Kidney tubule cell (primary cell): ENCODE results near the gene COA8.
"Not testable (repeated sequence)": the region's sequence is repeated elsewhere in the genome, so short reads cannot be mapped to it uniquely, and the experiment has no call there.

Experiments
- DNase-seq: peaks from one replicate; pipeline ENCODE4 v3.0.0-alpha.2; 2018; ENCODE audit warnings: low spot score

Gene COA8

DNA sequence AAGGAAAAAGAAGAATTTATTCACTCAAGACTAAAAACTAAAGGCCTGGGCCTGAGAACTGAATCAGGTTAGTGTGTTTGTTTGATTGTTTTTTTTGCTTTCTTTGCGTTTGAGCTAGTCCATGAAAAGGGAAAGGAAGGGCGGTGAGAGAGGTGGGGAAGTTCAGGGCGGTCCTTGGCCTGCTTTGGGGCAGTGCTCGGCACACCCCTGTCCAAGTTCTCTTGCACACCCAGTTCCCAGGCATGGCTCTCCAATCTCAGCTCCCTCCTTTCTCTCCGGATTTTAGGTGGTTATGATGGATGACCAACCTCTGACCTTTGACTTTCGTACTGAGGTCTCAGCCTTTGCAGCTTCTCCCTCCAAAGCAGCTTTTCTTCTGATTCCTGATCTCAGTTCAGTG, 11.3 kb downstream of the COA8 start:
- DNase-seq: no peak

DNA sequence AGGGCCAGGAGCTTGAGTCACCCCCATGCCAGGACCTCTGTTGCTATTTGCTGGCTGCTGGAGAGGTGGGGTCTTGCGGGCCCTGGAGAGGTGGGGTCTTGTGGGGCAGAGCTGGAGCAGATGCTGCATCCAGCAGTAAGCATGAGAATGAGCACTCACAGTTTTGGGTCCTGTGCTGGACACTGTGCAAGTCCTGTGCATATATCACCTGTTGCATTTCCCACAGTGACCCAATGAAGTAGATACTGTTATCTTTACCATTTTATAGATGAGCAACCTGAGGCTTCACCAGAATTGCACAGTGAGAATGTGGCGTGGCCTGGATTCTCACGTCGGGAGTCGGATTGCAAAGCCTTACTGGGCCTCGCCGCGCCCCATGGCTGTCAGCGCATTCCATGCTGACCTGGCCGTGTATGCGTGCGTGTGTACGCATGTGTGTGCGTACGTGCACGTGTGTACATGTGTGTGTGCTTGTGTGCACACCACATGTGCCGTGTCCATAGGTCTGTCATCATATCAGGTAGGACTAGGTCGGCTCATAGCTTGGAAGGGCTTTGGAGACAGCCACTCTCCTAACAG, 12.0 kb downstream of the COA8 start:
- no peak for DNase-seq

DNA sequence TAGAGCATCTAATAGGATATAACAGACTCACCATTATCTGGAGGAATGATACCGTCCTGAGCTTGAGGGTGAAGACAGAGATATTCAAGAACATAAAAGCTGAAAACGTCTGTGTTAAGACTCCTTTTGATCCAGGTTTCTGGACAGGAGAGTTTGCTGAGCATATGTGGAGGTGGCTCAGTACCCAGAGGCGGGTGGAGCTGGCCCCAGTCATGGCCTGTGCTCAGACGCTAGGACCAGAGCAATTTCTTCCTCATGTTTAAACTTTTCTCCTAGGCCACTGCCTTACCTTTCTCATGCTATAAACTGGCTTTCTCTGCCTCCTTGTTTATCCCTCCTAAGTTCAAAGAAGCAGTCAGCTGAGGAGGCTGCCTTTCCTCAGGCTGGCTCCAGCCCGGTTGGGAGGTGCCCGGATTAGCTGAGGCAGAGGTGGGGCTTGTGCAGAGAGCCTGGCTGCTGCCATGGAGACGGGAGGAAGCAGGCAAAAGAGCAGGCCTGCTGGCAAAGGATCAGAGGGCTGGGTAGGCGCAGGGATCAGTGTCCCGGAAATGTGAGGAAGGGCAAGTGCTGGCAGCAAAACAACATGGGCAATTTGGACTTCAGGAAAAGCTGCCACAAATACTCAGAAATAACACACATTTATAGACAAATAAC, 13.7 kb downstream of the COA8 start:
- DNase-seq: peak; percentile 92

DNA sequence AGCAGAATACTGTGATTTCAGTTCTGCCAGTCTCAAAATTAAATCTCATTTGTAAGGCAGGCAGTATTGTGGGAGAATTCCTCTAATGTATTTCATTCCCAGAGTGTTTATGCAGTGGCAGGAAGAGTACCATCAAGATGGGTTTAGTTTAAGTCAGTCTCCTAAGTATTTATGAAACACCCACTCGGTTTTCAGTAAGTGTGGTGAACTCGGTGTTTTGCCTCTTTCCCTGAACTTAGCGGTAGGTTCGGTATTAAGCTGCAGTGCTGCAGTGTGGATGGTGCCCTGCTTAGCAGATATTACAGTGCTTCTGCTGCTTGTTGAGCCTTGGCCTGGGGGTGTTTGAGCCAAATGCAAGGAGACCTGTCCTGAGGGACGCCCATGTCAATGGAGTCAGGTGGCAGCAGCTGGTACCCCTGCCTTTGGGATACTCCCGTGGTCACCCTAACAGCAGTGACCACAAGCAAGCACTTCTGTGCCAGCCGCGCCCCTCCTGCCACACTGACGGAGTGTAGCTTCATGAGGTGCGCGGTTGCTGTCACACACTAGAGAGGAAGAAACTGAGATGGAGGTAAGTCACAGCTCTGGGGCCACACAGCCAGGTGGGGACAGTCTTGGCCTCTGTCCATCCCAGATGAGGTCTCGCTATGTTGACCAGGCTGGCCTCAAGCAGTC, 15.8 kb downstream of the COA8 start:
- no peak for DNase-seq

DNA sequence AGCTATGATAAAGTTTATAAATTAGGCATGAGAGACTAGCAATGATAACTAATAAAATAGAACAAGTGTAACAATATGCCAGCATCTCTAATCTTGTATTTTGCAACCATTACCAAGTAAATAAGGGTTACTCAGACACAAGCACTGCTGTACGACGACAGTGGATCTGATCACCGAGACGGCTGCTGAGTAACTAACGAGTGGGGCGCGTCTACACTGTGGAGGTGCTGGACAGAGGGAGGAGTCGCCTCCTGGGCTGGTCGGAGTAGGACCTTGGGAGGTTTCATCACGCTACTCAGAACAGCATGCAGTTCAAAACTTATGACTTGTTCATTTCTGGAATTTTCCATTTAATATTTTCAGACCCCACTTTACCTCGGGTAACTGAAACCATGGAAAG, 18.4 kb downstream of the COA8 start:
- no peak for DNase-seq

DNA sequence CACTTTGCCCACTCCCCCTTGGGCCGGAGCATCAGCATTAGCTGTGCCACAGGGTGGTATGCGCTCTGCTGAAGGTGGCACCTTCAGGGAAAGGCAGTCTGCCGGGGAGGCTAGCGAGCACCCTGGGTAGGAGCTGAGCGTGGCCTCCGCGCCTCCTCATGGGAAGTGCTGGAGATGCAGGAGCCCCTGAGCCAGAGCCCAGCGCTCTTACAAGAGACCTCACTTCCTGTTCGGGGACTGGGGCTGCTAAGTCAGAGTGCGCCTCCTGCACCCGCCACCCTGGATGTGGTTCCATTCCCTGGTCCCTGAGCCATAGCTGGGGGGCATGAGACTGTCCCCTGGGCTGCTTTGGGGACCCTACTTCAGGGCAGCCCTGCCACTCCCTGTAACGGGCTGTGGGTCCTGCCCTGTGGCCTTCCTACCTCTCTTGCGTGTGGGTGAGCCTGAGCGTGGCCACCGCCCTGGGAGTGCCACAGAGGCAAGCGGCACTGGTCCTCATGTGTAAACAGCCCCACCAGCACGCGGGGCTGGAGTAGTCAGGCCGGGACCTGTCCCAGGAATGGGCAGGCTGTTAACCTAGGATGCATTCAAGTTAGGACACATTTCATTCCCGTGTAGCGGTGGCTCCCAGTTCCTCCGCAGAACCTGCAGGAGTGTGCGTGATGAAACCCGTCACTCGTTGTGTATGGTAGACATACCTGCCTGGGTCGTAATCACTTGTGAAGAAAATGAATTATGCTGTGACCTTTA, 19.4 kb downstream of the COA8 start:
- DNase-seq: no peak

DNA sequence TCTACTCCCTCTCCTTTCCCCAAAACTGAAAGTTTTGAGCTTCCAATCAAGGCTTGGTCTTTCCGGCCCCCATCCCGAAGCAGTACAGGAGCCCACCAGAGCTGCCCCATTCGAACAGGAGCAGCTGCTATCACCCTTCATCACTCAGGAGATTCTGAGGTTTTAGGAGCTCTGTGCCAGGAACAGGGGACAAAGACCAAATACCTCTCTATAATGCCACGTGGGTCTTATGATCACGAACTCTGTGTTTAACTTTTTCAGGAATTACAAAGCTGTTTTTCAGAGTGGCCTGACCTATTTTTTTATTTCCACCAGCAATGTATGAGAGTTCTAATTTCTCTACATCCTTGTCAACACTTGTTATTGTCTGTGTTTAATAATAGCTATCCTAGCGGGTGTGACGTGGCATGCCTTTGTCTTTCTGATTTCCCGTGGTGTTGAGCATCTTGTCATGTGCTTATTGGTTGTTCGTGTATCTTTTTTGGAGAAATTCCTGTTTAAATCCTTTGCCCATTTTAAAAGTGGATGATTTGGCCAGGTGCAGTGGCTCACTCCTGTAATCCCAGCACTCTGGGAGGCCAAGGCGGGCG, 21.7 kb downstream of the COA8 start:
- no peak for DNase-seq

DNA sequence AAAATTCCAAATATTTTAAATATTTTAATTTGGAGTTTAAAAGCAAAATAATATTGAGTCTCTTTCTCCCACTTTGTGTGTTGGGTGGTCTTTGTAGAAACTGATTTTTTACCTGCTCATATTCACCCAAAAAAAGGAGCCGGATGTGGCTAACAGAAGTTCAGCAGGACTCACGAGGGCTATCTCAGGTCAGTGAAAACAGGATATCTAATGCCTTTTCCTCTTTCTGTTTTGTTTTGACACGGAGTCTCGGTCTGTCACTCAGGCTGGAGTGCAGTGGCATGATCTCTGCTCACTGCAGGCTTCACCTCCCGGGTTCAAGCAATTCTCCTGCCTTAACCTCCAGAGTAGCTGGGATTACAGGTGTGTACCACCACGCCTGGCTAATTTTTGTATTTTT, 30.8 kb downstream of the COA8 start:
- no peak for DNase-seq

DNA sequence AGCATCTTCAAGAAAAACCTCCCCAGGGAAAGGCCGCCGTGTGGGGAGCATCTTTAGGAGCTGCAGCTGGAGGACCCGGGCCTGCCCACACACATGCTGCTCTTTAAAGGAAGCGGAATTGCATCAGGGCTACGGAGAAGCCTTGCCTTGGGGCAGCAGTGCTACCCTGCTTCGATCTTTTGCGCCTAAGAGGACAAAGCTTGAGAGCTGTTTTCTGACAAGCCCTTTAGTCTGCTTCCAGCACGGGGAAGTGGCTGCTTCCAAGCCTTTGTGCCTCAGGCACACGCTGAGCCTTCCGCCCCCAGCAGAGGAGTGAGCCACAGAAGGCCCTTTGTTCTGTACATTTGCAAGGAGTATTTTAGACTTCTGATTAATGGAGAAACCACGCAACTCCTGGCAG, 31.5 kb downstream of the COA8 start:
- peak; percentile 42 for DNase-seq

DNA sequence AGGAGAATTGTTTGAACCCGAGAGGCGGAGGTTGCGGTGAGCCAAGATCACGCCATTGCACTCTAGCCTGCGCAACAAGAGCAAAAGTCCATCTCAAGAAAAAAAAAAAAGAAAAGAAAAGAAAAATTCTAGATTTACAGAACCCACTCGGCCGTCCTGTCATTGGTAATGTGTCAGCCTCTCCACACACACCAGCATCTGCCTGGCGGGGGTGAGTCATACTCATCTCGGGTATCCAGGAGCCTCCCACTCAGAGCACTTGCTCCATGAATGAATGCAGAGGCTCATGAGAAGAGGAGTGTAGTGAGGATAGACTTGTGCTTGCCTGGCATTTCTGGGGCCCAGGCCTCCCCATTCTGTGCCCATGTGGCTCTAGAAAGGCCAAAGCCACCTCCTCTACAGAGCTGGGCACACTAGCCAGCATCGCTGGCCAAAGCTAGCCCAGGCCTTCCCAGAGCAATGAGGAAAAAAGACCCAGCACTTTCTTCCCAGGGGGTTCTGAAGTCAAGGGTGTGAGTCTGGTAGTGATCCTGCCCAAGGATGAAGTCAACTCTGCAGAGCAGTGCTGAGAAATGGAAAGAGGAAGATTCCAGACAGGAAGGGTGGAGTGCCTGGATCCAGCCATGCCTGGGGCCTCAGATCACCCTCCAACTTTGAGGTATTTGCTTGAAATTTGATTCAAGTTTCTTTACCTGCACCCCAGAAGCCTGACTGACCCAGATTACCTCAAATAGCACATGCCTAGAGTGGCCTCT, 35.0 kb downstream of the COA8 start:
- peak; percentile 75 for DNase-seq

DNA sequence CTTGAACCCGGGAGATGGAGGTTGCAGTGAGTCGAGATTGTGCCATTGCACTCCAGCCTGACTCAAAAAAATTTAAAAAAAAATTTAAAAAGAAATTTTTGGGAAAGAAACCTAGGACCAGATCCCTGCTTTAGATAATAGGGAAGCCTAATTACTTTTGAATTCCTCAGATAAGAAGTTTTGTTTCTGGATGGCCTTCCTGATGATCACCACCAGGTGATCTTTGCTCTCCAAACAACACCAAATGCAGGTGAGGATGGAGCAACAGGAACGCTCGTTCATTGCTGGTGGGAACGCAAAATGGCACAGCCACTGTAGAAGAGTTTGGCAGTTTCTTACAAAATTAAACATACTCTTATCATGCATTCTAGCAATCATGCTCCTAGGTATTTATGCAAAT, 37.7 kb downstream of the COA8 start:
- no peak for DNase-seq

DNA sequence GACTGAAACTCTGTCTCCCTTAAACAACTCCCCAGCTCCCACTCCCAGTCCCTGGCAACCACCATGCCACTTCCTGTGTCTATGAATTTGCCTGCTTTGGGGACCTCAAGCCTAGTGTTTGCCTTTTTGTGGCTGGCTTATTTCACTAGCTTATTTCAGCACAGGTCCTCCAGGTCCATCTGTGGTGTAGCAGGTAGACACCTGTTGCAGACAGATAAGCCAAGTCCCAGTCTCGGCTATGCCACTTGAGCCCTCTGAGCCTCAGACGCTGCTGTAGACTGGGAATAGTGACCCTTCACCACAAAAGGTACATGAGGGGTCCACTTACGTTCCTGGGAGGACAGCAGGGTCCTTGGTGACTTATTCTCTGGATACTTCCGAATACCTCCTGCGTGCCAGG, 41.9 kb downstream of the COA8 start:
- no peak for DNase-seq

DNA sequence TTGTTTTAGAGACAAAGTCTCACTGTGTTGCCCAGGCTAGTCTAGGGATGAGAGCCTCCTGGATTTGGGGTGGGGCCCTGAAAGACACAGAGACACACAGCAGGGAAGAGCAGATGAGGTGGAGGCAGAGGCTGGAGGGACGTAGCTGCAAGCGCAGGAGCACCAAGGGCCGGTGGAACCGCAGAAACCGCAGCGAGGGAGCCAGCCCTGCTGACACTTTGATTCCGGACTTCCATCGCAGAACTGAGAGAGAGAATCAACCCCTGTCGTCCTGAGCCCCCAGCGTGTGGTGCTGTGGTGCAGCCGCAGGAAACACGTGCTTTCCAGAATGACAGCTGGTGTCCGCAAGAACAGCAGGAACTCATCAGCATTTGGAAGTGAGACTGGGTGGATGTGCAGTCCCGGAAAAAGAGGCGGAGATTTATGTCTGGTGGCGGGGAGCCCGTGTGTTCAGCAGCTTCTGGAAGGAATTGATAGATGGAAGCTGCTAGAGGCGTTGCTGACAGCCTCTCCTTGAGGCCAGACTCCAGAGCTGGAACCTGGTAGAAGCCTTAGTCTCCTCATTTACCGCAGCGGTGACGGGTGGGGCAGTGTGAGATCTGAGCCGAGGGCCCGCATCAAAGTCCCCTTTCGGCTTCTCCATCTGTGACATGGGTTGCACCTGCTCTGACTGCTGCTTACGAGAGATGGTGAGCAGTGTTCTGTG, 44.4 kb downstream of the COA8 start:
- DNase-seq: peak; percentile 71

DNA sequence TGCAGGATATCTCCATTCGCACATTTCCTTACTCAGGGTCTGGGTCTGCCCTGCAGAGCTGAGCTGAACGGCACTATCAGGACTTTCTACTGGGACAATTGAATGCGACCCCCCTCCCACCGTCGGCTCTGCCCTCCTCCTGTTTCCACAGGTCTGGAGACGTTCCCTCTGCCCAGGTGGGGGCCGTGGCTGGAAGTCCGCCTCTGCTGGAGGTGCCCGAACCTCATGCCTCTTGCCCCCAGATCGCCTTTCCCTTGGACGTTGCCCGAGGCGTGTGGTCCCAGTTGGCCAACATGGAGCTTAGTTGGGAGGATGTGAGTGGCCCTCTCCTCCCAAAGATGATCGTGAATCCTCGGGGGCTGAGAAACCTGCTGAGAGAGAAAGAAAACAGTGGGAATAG, 45.1 kb downstream of the COA8 start:
- DNase-seq: no peak

DNA sequence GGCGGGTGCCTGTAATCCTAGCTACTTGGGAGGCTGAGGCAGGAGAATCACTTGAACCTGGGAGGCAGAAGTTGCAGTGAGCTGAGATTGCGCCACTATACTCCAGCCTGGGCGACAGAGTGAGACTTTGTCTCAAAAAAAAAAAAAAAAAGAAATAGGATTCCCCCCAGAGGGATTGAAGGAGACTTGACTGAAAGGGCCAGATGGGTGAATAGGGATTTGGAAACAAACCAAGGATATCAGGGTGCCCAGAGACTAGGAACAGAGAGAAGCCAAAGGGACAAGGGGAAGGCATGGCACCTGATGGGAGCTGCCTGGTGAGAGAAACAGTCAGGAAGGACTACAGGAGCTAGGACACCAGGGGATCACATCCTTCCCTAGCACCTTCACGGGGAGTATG, 46.3 kb downstream of the COA8 start:
- DNase-seq: not testable (repeated sequence)

DNA sequence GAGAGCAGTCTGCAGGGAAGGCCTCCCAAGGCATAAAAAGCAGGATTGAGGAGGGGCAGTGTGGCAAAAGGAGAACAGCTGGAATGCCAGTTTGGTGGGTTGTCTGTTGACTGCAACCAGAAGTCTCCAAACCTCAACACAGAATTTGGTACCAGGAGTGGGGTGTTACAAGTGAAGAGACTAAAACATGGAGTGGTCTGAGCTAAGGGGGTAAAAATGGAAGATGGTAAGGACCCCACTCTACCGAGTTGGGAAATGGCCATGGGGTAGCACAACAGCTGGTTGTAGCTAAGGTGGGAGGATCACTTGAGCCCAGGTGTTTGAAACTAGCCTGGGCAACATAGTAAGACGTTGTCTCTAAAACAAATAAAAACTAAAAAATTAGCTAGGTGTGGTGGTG, 48.5 kb downstream of the COA8 start:
- DNase-seq: no peak

DNA sequence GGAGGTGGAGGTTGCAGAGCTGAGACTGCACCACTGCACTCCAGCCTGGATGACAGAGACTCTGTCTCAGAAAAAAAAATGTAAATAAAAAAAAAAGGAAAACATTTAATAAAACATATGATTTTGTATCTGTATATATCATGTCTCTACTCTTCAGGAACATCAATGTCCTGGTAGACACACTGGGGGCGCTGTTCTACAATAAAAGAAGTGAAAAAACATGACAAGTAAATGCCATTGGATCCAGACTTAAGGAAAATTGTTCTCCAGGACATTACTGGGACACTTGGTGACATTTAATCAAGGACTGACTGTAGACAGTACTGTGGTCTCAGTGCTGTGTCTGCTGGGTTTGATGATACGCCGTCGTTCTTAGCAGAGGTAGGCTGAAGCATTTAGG, 50.8 kb downstream of the COA8 start:
- DNase-seq: no peak

DNA sequence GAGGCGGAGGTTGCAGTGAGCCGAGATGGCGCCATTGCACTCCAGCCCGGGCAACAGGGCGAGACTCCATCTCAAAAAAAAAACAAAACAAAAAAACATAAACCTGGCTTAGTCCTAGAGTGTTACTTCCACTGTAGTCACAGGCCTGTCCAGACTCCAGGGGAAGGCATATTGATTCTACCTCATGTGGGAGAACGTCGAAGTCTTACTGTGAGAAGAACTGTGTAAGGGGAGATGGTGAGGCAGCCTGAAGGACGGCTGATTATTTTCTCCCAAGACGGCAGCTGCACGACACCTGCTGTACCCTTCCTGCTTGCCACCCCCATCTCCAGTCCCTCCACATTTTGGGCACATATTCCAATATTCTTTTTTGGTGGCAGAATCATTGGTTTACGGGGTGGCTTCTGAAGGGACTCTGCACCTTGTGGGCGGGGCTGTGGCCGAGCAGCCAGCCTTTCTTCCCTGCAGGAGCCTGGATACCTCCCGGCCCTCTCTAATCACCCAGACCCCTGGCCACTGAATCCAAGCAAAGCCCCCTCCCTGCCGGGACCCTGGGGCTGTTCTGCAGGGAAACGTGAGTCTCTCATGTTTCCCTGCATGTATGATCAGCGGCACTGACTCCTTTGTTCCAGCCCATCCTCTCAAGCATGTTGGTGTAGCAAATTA, 54.0 kb downstream of the COA8 start:
- no peak for DNase-seq

DNA sequence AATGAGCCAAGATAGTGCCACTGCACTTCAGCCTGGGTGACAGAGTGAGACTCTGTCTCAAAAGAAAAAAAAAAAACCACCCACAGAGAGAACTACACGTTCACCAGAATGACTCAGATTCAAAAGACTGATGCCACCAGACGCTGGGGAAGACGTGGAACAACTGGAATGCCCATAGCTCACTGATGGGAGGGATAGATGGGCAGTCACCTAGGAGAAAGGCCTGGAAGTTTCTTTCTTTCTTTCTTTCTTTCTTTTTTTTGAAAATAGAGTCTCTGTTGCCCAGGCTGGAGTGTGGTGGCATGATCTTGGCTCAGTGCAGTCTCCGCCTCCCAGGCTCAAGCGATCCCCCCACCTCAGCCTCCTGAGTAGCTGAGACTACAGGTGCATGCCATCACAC, 56.3 kb downstream of the COA8 start:
- peak; percentile 59 for DNase-seq

DNA sequence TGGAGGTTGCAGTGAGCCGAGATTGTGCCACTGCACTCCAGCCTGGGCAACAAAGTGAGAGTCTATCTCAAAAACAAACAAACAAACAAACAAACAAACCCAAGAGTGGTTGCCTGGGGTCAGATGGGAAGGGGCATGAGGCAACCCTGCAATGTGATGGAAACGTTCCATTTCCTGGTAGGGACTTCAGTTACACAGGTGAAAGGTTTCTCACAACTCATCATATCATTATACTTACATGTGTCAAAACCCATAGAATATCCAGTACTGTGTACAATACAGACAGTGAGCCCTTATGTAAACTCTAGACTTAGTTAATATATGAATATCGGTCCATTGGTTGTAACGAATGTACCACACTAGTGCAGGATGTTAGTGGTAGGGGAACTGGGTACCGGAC, 59.1 kb downstream of the COA8 start:
- no peak for DNase-seq

DNA sequence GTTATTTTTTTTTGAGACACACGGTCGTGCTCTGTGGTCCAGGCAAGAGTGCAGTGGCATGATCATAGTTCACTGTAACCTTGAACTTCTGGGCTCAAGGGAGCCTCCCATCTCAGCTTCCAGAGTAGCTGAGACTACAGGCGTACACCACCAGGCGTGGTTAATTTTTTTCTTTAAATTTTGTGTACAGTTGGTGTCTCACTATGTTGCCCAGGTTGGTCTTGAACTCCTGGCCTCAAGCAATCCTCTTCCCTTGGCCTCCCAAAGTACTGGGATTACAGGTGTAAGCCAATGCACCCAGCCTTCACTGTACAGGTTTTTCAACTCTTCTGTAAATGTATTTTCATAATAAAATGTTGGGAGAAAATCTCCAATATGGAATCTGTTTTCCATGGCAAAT, 60.5 kb downstream of the COA8 start:
- DNase-seq: no peak
